Measurements from ENCODE around the gene UNC79.

The UNC79 gene

GRCh38 chr14:93708800-93709199 is 278.1 kb downstream of the UNC79 start:
- no peak for DNase-seq (ENCODE audit: low read depth)

GRCh38 chr14:93709249-93709648 is 278.5 kb downstream of the UNC79 start:
- no peak for DNase-seq (ENCODE audit: low read depth)

- no peak for DNase-seq (ENCODE audit: low read depth)
Measured at GRCh38 chr14:93712079-93712837, 281.5 kb downstream of the UNC79 start.

- DNase-seq (ENCODE audit: low read depth), result no peak
Measured at GRCh38 chr14:93712838-93713724, 282.3 kb downstream of the UNC79 start.

- no peak for DNase-seq (ENCODE audit: low read depth)
Measured at GRCh38 chr14:93713726-93714405, 283.1 kb downstream of the UNC79 start.

GRCh38 chr14:93714605-93715004 is 283.9 kb downstream of the UNC79 start:
- DNase-seq (ENCODE audit: low read depth), result no peak

GRCh38 chr14:93715279-93715927 is 284.7 kb downstream of the UNC79 start:
- no peak for DNase-seq (ENCODE audit: low read depth)

GRCh38 chr14:93716002-93716745 is 285.4 kb downstream of the UNC79 start:
- no peak for DNase-seq (ENCODE audit: low read depth)

- DNase-seq (ENCODE audit: low read depth), result no peak
Measured at GRCh38 chr14:93716746-93717667, 286.3 kb downstream of the UNC79 start.

- no peak for DNase-seq (ENCODE audit: low read depth)
Measured at GRCh38 chr14:93717668-93718320, 287.1 kb downstream of the UNC79 start.

GRCh38 chr14:93719256-93719655 is 288.5 kb downstream of the UNC79 start:
- no peak for DNase-seq (ENCODE audit: low read depth)

GRCh38 chr14:93720076-93720815 is 289.5 kb downstream of the UNC79 start:
- no peak for DNase-seq (ENCODE audit: low read depth)

GRCh38 chr14:93720981-93721483 is 290.3 kb downstream of the UNC79 start:
- DNase-seq (ENCODE audit: low read depth), result no peak

- no peak for DNase-seq (ENCODE audit: low read depth)
Measured at GRCh38 chr14:93723001-93723400, 292.3 kb downstream of the UNC79 start.

- no peak for DNase-seq (ENCODE audit: low read depth)
Measured at GRCh38 chr14:93725002-93725582, 294.4 kb downstream of the UNC79 start.

- no peak for DNase-seq (ENCODE audit: low read depth)
Measured at GRCh38 chr14:93725993-93726392, 295.3 kb downstream of the UNC79 start.

- no peak for DNase-seq (ENCODE audit: low read depth)
Measured at GRCh38 chr14:93727039-93727740, 296.5 kb downstream of the UNC79 start.
